ENCODE results near the gene TXNDC17. TPM values are rescaled to one million over a fixed set of nuclear protein-coding genes. Genes with fewer than 3 reads are reported as not detected.
A peak's percentile ranks its signal among the peaks of the same experiment; 100 is the strongest.
"Not testable (repeated sequence)": the region's sequence is repeated elsewhere in the genome, so short reads cannot be mapped to it uniquely, and the experiment has no call there.

TXNDC17 gene
- total and polyA plus RNA-seq, 3 experiments from 2014 or later = 98.0 to 110 (median 105) TPM

DNA sequence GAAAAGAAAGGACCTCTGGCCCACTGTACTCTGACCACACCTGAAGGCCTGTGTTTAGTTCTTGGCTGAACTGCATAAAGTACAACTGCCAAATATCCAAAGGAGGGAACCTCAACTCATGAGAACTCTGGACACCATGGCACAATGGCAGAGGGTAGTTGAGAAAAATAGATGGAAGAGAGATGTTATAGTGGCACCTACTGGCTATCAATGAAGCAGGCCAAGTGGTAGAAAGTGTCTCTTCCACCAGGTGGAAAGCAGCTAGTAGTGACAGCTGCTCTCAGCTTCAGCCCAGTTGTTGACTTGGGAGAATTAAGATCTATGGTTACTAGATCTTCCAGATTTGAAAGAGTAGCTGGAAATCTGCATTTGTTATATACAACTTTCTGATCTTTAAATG lies 7.3 kb downstream of the TXNDC17 start:
- Histone ChIP-seq H3K36me3 (ENCODE audit: insufficient read depth, low read length) (peaks cover 24% of the 10 kb centered on the region), H3K9me3 (ENCODE audit: low read length) (no peaks in the 10 kb centered on the region), H3K4me3 (ENCODE audit: low read length) (no peak overlapping the region), H3K4me1 (ENCODE audit: insufficient read depth, low read length) (peaks cover 40% of the 10 kb centered on the region), H3K27me3 (ENCODE audit: insufficient read depth, low read length, poor library complexity, severe bottlenecking) (no peaks in the 10 kb centered on the region), H3K27ac (ENCODE audit: low read depth, low read length) (no peak overlapping the region)
- peak overlapping the region in 2 of 7 donors; percentile 38 to 55 for H3K4me3 Mint-ChIP-seq
- no peaks in the 10 kb centered on the region for H3K27me3 Mint-ChIP-seq
- CTCF ChIA-PET = no interaction called here
- POLR2A ChIA-PET = no interaction called here
- peaks cover 43 to 80% (median 78%) of the 10 kb centered on the region in 3 donors for H3K4me1 Mint-ChIP-seq
- H3K9me3 Mint-ChIP-seq = peaks cover 0 to 1% (median 0%) of the 10 kb centered on the region in 5 donors
- H3K36me3 Mint-ChIP-seq = peaks cover 0 to 74% (median 12%) of the 10 kb centered on the region in 3 donors
- H3K27ac Mint-ChIP-seq = peak overlapping the region in 5 of 8 donors; percentile 28 to 100 (median 73)
- DNase-seq = no peak

GRCh38 chr17:6651354-6651918 lies 10.6 kb downstream of the TXNDC17 start, which contains the start of the genes C17orf100 and MED31:
TSS of gene C17orf100 (plus strand) at chr17:6651762. CDS start at chr17:6651914, 152 bp downstream.
TSS of gene MED31 (minus strand) at chr17:6651605. CDS start at chr17:6651528, 77 bp downstream.
- Histone ChIP-seq H3K4me1 (ENCODE audit: insufficient read depth, low read length) (peaks cover 45% of the 10 kb centered on the region), H3K27me3 (ENCODE audit: insufficient read depth, low read length, poor library complexity, severe bottlenecking) (no peaks in the 10 kb centered on the region), H3K9me3 (ENCODE audit: low read length) (no peaks in the 10 kb centered on the region), H3K36me3 (ENCODE audit: insufficient read depth, low read length) (peaks cover 15% of the 10 kb centered on the region), H3K27ac (ENCODE audit: low read depth, low read length) (peak within 1 kb of the TSS; percentile 100), H3K4me3 (ENCODE audit: low read length) (peak within 1 kb of the TSS; percentile 92)
- Mint-ChIP-seq H3K9me3 (peaks cover 0 to 1% (median 0%) of the 10 kb centered on the region in 5 donors), H3K36me3 (peaks cover 0 to 47% (median 8%) of the 10 kb centered on the region in 3 donors), H3K27ac (peak within 1 kb of the TSS; percentile 98 to 100 (median 100)), H3K4me3 (peak within 1 kb of the TSS; percentile 94 to 99 (median 97)), H3K4me1 (peaks cover 51 to 84% (median 73%) of the 10 kb centered on the region in 3 donors), H3K27me3 (peaks cover 3 to 5% of the 10 kb centered on the region in 2 donors)
- DNase-seq = peak; percentile 90 to 95 (median 93)
- POLR2A ChIA-PET = interaction anchor here (0.6 to 1.3 kb wide), 5 partner anchors 10 to 364 kb away, joined by 3 to 11 read pairs (median 4); partner anchors contain the start of genes KIAA0753 and TXNDC17
- CTCF ChIA-PET = interaction anchor here (1.1 kb wide), 1 partner anchor 10 kb away, joined by 7 read pairs; no protein-coding TSS in a partner anchor

- peaks cover 45% of the 10 kb centered on the region for H3K4me1 ChIP-seq (ENCODE audit: insufficient read depth, low read length)
- Mint-ChIP-seq H3K27ac (peak overlapping the region in 7 of 8 donors; percentile 24 to 82 (median 68)), H3K4me1 (peaks cover 49 to 79% (median 70%) of the 10 kb centered on the region in 3 donors), H3K27me3 (peaks cover 3 to 5% of the 10 kb centered on the region in 2 donors), H3K9me3 (peaks cover 0 to 1% (median 0%) of the 10 kb centered on the region in 5 donors), H3K4me3 (peak overlapping the region; percentile 48 to 96 (median 73)), H3K36me3 (peaks cover 0 to 41% (median 8%) of the 10 kb centered on the region in 3 donors)
- peak overlapping the region; percentile 100 for H3K27ac ChIP-seq (ENCODE audit: low read depth, low read length)
- peak overlapping the region; percentile 92 for H3K4me3 ChIP-seq (ENCODE audit: low read length)
- ChIA-PET CTCF (interaction anchor here (1.1 kb wide), 1 partner anchor 10 kb away, joined by 7 read pairs; no protein-coding TSS in a partner anchor), POLR2A (interaction anchor here (1.0 to 1.3 kb wide), 3 partner anchors 10 to 363 kb away, joined by 3 to 11 read pairs (median 9); partner anchors contain the start of genes KIAA0753 and TXNDC17)
- peak in 3 of 5 donors; percentile 36 to 59 (median 47) for DNase-seq
- no peaks in the 10 kb centered on the region for H3K27me3 ChIP-seq (ENCODE audit: insufficient read depth, low read length, poor library complexity, severe bottlenecking)
- H3K9me3 ChIP-seq (ENCODE audit: low read length) = no peaks in the 10 kb centered on the region
- H3K36me3 ChIP-seq (ENCODE audit: insufficient read depth, low read length) = peaks cover 15% of the 10 kb centered on the region
Measured at GRCh38 chr17:6651919-6652452, 11.1 kb downstream of the TXNDC17 start.

GRCh38 chr17:6654841-6655731 lies 14.2 kb downstream of the TXNDC17 start:
- H3K4me1 Mint-ChIP-seq = peaks cover 41 to 67% (median 52%) of the 10 kb centered on the region in 3 donors

DNA sequence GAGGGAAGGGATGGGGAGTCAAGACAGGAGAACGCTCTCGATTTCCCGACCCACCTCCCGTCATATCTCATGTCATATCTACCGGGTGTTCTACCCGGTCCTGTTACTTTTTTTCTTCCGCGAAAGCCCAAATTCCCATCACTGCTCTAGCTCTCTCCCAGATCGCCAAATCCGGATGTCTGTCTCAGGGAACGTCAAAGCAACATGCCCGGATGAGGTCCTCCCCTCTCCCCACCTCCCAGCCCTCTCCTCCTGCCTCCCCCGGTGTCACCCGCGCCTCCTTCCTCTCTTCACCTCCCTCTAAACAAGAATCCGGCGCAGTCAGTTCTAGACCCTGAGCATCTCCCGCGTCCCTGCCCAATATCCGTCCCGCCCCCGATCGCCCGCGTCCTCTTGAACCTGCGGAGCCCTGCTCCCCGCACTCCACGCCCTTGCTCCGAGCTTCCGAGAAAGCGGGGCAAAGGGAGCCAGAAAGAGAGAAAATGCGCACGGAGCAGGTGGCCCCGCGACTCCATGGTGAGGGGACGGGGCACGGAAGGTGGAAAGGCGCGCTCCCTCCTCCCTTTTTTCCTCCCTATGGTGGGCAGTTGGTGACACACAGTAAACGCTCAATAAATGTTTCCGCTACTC lies 15.0 kb downstream of the TXNDC17 start:
- H3K36me3 ChIP-seq (ENCODE audit: insufficient read depth, low read length); H3K9me3 ChIP-seq (ENCODE audit: low read length); H3K4me3 ChIP-seq (ENCODE audit: low read length); H3K9me3 Mint-ChIP-seq; POLR2A ChIA-PET; H3K27me3 Mint-ChIP-seq; DNase-seq; H3K27me3 ChIP-seq (ENCODE audit: insufficient read depth, low read length, poor library complexity, severe bottlenecking); CTCF ChIA-PET; H3K27ac ChIP-seq (ENCODE audit: low read depth, low read length): not testable (repeated sequence)
- peaks cover 25% of the 10 kb centered on the region for H3K4me1 ChIP-seq (ENCODE audit: insufficient read depth, low read length)
- peak overlapping the region in 7 of 8 donors; percentile 31 to 90 (median 66) for H3K27ac Mint-ChIP-seq
- H3K4me1 Mint-ChIP-seq = peaks cover 38 to 68% (median 52%) of the 10 kb centered on the region in 3 donors
- H3K4me3 Mint-ChIP-seq = peak overlapping the region; percentile 69 to 93 (median 79)
- peaks cover 0 to 13% (median 4%) of the 10 kb centered on the region in 3 donors for H3K36me3 Mint-ChIP-seq

More at GRCh38 chr17:6654841-6655731, 14.2 kb downstream of the TXNDC17 start:
- H3K27me3 ChIP-seq (ENCODE audit: insufficient read depth, low read length, poor library complexity, severe bottlenecking) = no peaks in the 10 kb centered on the region
- ChIA-PET POLR2A (no interaction called here), CTCF (no interaction called here)
- no peaks in the 10 kb centered on the region for H3K36me3 ChIP-seq (ENCODE audit: insufficient read depth, low read length)
- peaks cover 3 to 5% of the 10 kb centered on the region in 2 donors for H3K27me3 Mint-ChIP-seq
- H3K4me1 ChIP-seq (ENCODE audit: insufficient read depth, low read length) = peaks cover 31% of the 10 kb centered on the region
- peak overlapping the region in 4 of 8 donors; percentile 55 to 84 (median 70) for H3K27ac Mint-ChIP-seq
- no peak overlapping the region for H3K27ac ChIP-seq (ENCODE audit: low read depth, low read length)
- H3K36me3 Mint-ChIP-seq = peaks cover 0 to 19% (median 4%) of the 10 kb centered on the region in 3 donors
- no peak for DNase-seq
- H3K9me3 Mint-ChIP-seq = peaks cover 0 to 1% (median 0%) of the 10 kb centered on the region in 5 donors
- H3K9me3 ChIP-seq (ENCODE audit: low read length) = no peaks in the 10 kb centered on the region
- H3K4me3 Mint-ChIP-seq = peak overlapping the region in 6 of 7 donors; percentile 48 to 93 (median 77)
- H3K4me3 ChIP-seq (ENCODE audit: low read length) = no peak overlapping the region

- CTCF ChIA-PET; H3K9me3 ChIP-seq (ENCODE audit: low read length); H3K9me3 Mint-ChIP-seq; H3K27me3 Mint-ChIP-seq; POLR2A ChIA-PET; H3K27me3 ChIP-seq (ENCODE audit: insufficient read depth, low read length, poor library complexity, severe bottlenecking); H3K36me3 ChIP-seq (ENCODE audit: insufficient read depth, low read length): not testable (repeated sequence)
- peaks cover 21% of the 10 kb centered on the region for H3K4me1 ChIP-seq (ENCODE audit: insufficient read depth, low read length)
- peak overlapping the region; percentile 82 to 93 (median 90) for H3K4me3 Mint-ChIP-seq
- H3K4me1 Mint-ChIP-seq = peaks cover 34 to 68% (median 46%) of the 10 kb centered on the region in 3 donors
- H3K27ac ChIP-seq (ENCODE audit: low read depth, low read length) = peak overlapping the region; percentile 24
- H3K36me3 Mint-ChIP-seq = peaks cover 0 to 12% (median 4%) of the 10 kb centered on the region in 3 donors
- H3K4me3 ChIP-seq (ENCODE audit: low read length) = peak overlapping the region; percentile 69
- DNase-seq = peak in 4 of 5 donors; percentile 29 to 77 (median 60)
- H3K27ac Mint-ChIP-seq = peak overlapping the region in 6 of 8 donors; percentile 42 to 93 (median 88)
Measured at GRCh38 chr17:6656797-6657632, 16.2 kb downstream of the TXNDC17 start.
